GM18511 (cell line): ENCODE results near the gene SYNDIG1L.

Experiments
- ATAC-seq: cut with Tn5 transposase; IDR thresholded peaks from one replicate; pipeline ENCODE4 v1.9.1; 2021; ENCODE audit warnings: mild to moderate bottlenecking, moderate library complexity; ENCODE audit not compliant: unreplicated experiment

SYNDIG1L gene

GRCh38 chr14:74429991-74430390 is 4.0 kb upstream of the SYNDIG1L start:
- no peak for ATAC-seq

- ATAC-seq, result no peak
Measured at GRCh38 chr14:74429221-74429691, 3.2 kb upstream of the SYNDIG1L start.

- ATAC-seq, result no peak
Measured at GRCh38 chr14:74427651-74428050, 1.6 kb upstream of the SYNDIG1L start.

GRCh38 chr14:74425525-74426201 is 347 bp downstream of the SYNDIG1L start:
- ATAC-seq, result no peak

- ATAC-seq, result no peak
Measured at GRCh38 chr14:74424606-74425005, 1.4 kb downstream of the SYNDIG1L start.

- ATAC-seq, result no peak
Measured at GRCh38 chr14:74423246-74423645, 2.8 kb downstream of the SYNDIG1L start.

GRCh38 chr14:74421981-74422380 is 4.0 kb downstream of the SYNDIG1L start:
- ATAC-seq, result no peak

GRCh38 chr14:74419086-74419485 is 6.9 kb downstream of the SYNDIG1L start:
- ATAC-seq, result no peak

GRCh38 chr14:74418031-74418430 is 8.0 kb downstream of the SYNDIG1L start:
- ATAC-seq, result no peak

- no peak for ATAC-seq
Measured at GRCh38 chr14:74417611-74418010, 8.4 kb downstream of the SYNDIG1L start.

- ATAC-seq, result no peak
Measured at GRCh38 chr14:74417201-74417600, 8.8 kb downstream of the SYNDIG1L start.

- no peak for ATAC-seq
Measured at GRCh38 chr14:74415115-74415437, 10.9 kb downstream of the SYNDIG1L start.

- ATAC-seq, result no peak
Measured at GRCh38 chr14:74414403-74415114, 11.5 kb downstream of the SYNDIG1L start.

GRCh38 chr14:74413627-74414026 is 12.4 kb downstream of the SYNDIG1L start:
- ATAC-seq, result no peak

- ATAC-seq, result no peak
Measured at GRCh38 chr14:74412753-74413152, 13.3 kb downstream of the SYNDIG1L start.

GRCh38 chr14:74411671-74412070 is 14.3 kb downstream of the SYNDIG1L start:
- no peak for ATAC-seq

GRCh38 chr14:74409441-74409840 is 16.6 kb downstream of the SYNDIG1L start:
- ATAC-seq, result no peak

- no peak for ATAC-seq
Measured at GRCh38 chr14:74408870-74409269, 17.1 kb downstream of the SYNDIG1L start.

GRCh38 chr14:74407801-74408154 is 18.2 kb downstream of the SYNDIG1L start:
- ATAC-seq, result no peak

- no peak for ATAC-seq
Measured at GRCh38 chr14:74407021-74407800, 18.8 kb downstream of the SYNDIG1L start.

- no peak for ATAC-seq
Measured at GRCh38 chr14:74405663-74406062, 20.3 kb downstream of the SYNDIG1L start.

- no peak for ATAC-seq
Measured at GRCh38 chr14:74404435-74404834, 21.6 kb downstream of the SYNDIG1L start.
